ENCODE results near the gene DYNC1LI1. TPM values are rescaled to one million over a fixed set of nuclear protein-coding genes. Genes with fewer than 3 reads are reported as not detected.

Gene DYNC1LI1
- total RNA-seq, 1 experiment from 2014 or later = 42.8 TPM

- TF ChIP-seq ZNF281 (CRISPR knock-in tag; IDR thresholded peaks at IDR 0.05) (no peak), MAX (CRISPR knock-in tag; IDR thresholded peaks at IDR 0.05) (no peak), CBFB (CRISPR knock-in tag; IDR thresholded peaks at IDR 0.05; ENCODE audit: low read depth) (no peak), JUN (CRISPR knock-in tag; IDR thresholded peaks at IDR 0.05) (no peak), FOXK1 (CRISPR knock-in tag; IDR thresholded peaks at IDR 0.05) (no peak), GABPB1 (CRISPR knock-in tag; IDR thresholded peaks at IDR 0.05) (no peak), ZNF512 (CRISPR knock-in tag; IDR thresholded peaks at IDR 0.05; ENCODE audit: borderline replicate concordance) (no peak), PREB (CRISPR knock-in tag; IDR thresholded peaks at IDR 0.05; ENCODE audit: borderline replicate concordance) (no peak), E2F5 (CRISPR knock-in tag; IDR thresholded peaks at IDR 0.05) (no peak), TCF7 (CRISPR knock-in tag; IDR thresholded peaks at IDR 0.05; ENCODE audit: low read depth) (no peak), PRRX2 (CRISPR knock-in tag; IDR thresholded peaks at IDR 0.05) (no peak), MLX (CRISPR knock-in tag; IDR thresholded peaks at IDR 0.05) (no peak)
Observed at GRCh38 chr3:32532434-32532833, 38.2 kb downstream of the DYNC1LI1 start (continued).

GRCh38 chr3:32531010-32531647, 39.5 kb downstream of the DYNC1LI1 start:
- Mint-ChIP-seq H3K36me3 (peaks cover 52% of the 10 kb centered on the region), H3K4me1 (no peaks in the 10 kb centered on the region), H3K27me3 (ENCODE audit: low read depth) (no peaks in the 10 kb centered on the region), H3K4me3 (no peak overlapping the region), H3K27ac (no peak overlapping the region; the same call in 1 of the 2 replicates), H3K9me3 (no peaks in the 10 kb centered on the region)
- ATAC-seq (no peak), DNase-seq (ENCODE audit: low spot score) (no peak)
- TF ChIP-seq PRDM15 (CRISPR knock-in tag; IDR thresholded peaks at IDR 0.05) (no peak), FOXK1 (CRISPR knock-in tag; IDR thresholded peaks at IDR 0.05) (no peak), ESRRA (CRISPR knock-in tag; IDR thresholded peaks at IDR 0.05; ENCODE audit: borderline replicate concordance) (no peak)
- POLR2A ChIA-PET = interaction anchor here (0.6 kb wide), 1 partner anchor 252 kb away, joined by 3 read pairs; no protein-coding TSS in a partner anchor
- CTCF ChIA-PET = interaction anchor here (1.2 kb wide), 1 partner anchor 21 kb away, joined by 3 read pairs; no protein-coding TSS in a partner anchor

Data from WTC11 (cell line).